NB4 (cell line): ENCODE data around the gene DUOXA2.

ENCODE experiments used
- CTCF ChIP-seq: IDR thresholded peaks from one replicate; pipeline ENCODE4 v1.5.1; 2012; ENCODE audit warnings: low read depth, low read length
- MAX ChIP-seq: IDR thresholded peaks from 2 replicates; pipeline ENCODE4 v1.6.1; 2011; ENCODE audit warnings: low read depth, low read length

GRCh38 chr15:45111390-45112142, 2.6 kb upstream of the DUOXA2 start:
- TF ChIP-seq CTCF (no peak), MAX (no peak)
